Measurements from ENCODE around the gene SPRED1.

The SPRED1 gene

GRCh38 chr15:38312190-38312589 lies 59.6 kb downstream of the SPRED1 start:
- no peak overlapping the region for H3K4me3 ChIP-seq (ENCODE audit: low read depth in 1 of 2, low read length in 1 of 2)
- no peak for TF ChIP-seq CTCF (IDR thresholded peaks at IDR 0.05)
- no peaks in the 10 kb centered on the region for H3K36me3 ChIP-seq

GRCh38 chr15:38316311-38316710 lies 63.7 kb downstream of the SPRED1 start:
- Histone ChIP-seq H3K4me1 (ENCODE audit: control insufficient read depth in 1 of 2, insufficient read depth in 1 of 2, low read depth in 1 of 2, low read length in 1 of 2) (no peaks in the 10 kb centered on the region), H3K27me3 (no peaks in the 10 kb centered on the region), H3K4me3 (ENCODE audit: low read depth in 1 of 2, low read length in 1 of 2) (no peak overlapping the region), H3K27ac (no peak overlapping the region), H3K36me3 (no peaks in the 10 kb centered on the region), H3K9me3 (no peaks in the 10 kb centered on the region)
- TF ChIP-seq CTCF (IDR thresholded peaks at IDR 0.05): no peak

More at GRCh38 chr15:38312190-38312589, 59.6 kb downstream of the SPRED1 start:
- no peak overlapping the region for H3K27ac ChIP-seq
- H3K27me3 ChIP-seq: no peaks in the 10 kb centered on the region
- no peaks in the 10 kb centered on the region for H3K9me3 ChIP-seq
- H3K4me1 ChIP-seq (ENCODE audit: control insufficient read depth in 1 of 2, insufficient read depth in 1 of 2, low read depth in 1 of 2, low read length in 1 of 2): peaks cover 0 to 2% of the 10 kb centered on the region in 2 experiments

- no peak overlapping the region for H3K27ac ChIP-seq
- H3K9me3 ChIP-seq: no peaks in the 10 kb centered on the region
- H3K36me3 ChIP-seq: no peaks in the 10 kb centered on the region
- no peaks in the 10 kb centered on the region for H3K27me3 ChIP-seq
- no peaks in the 10 kb centered on the region for H3K4me1 ChIP-seq (ENCODE audit: control insufficient read depth in 1 of 2, insufficient read depth in 1 of 2, low read depth in 1 of 2, low read length in 1 of 2)
- TF ChIP-seq CTCF (IDR thresholded peaks at IDR 0.05): no peak
- H3K4me3 ChIP-seq (ENCODE audit: low read depth in 1 of 2, low read length in 1 of 2): no peak overlapping the region
Observed at GRCh38 chr15:38320181-38320580, 67.5 kb downstream of the SPRED1 start.

GRCh38 chr15:38320866-38321265 lies 68.2 kb downstream of the SPRED1 start:
- H3K4me3 ChIP-seq (ENCODE audit: low read depth in 1 of 2, low read length in 1 of 2): no peak overlapping the region

GRCh38 chr15:38323895-38324294 lies 71.3 kb downstream of the SPRED1 start:
- Histone ChIP-seq H3K27me3 (no peaks in the 10 kb centered on the region), H3K9me3 (no peaks in the 10 kb centered on the region), H3K36me3 (no peaks in the 10 kb centered on the region), H3K27ac (no peak overlapping the region), H3K4me3 (ENCODE audit: low read depth in 1 of 2, low read length in 1 of 2) (no peak overlapping the region), H3K4me1 (ENCODE audit: control insufficient read depth in 1 of 2, insufficient read depth in 1 of 2, low read depth in 1 of 2, low read length in 1 of 2) (no peaks in the 10 kb centered on the region)
- no peak for TF ChIP-seq CTCF (IDR thresholded peaks at IDR 0.05)

More at GRCh38 chr15:38320866-38321265, 68.2 kb downstream of the SPRED1 start:
- Histone ChIP-seq H3K27me3 (no peaks in the 10 kb centered on the region), H3K27ac (no peak overlapping the region), H3K4me1 (ENCODE audit: control insufficient read depth in 1 of 2, insufficient read depth in 1 of 2, low read depth in 1 of 2, low read length in 1 of 2) (no peaks in the 10 kb centered on the region), H3K36me3 (no peaks in the 10 kb centered on the region), H3K9me3 (no peaks in the 10 kb centered on the region)
- TF ChIP-seq CTCF (IDR thresholded peaks at IDR 0.05): no peak
